Ectodermal cell (in vitro differentiated cells): ENCODE results near the gene BHLHE41. TPM values are rescaled to one million over a fixed set of nuclear protein-coding genes. Genes with fewer than 3 reads are reported as not detected.

Experiments
- H3K27ac ChIP-seq: 2 replicates; pipeline ENCODE4 v1.7.0; 2013; ENCODE audit warnings: mild to moderate bottlenecking, low read depth, low read length; ENCODE audit not compliant: insufficient read depth, poor library complexity, severe bottlenecking
- H3K27me3 ChIP-seq: 2 replicates; pipeline ENCODE4 v1.7.0; 2013; ENCODE audit warnings: mild to moderate bottlenecking, low read length; ENCODE audit not compliant: insufficient read depth, control insufficient read depth, poor library complexity, severe bottlenecking
- H3K36me3 ChIP-seq: one replicate; pipeline ENCODE4 v1.7.0; 2013; ENCODE audit warnings: low read length; ENCODE audit not compliant: control insufficient read depth, insufficient read depth
- H3K4me1 ChIP-seq: one replicate; pipeline ENCODE4 v1.7.0; 2013; ENCODE audit warnings: low read length; ENCODE audit not compliant: control insufficient read depth, insufficient read depth
- H3K4me3 ChIP-seq: 2 replicates; pipeline ENCODE4 v1.7.0; 2013; ENCODE audit warnings: low read depth, low read length, control low read depth; ENCODE audit not compliant: insufficient read depth
- H3K9me3 ChIP-seq: 2 replicates; pipeline ENCODE4 v1.7.0; 2013; ENCODE audit warnings: mild to moderate bottlenecking, low read length, moderate library complexity; ENCODE audit not compliant: control insufficient read depth
- WGBS, 2 experiments: methylation state at CpG; one replicate each; pipeline ENCODE4 v1.1.7; 2013; ENCODE audit warnings: missing lambda C conversion rate in 2 of 2; 5-methylcytosine and 5-hydroxymethylcytosine counted together
- polyA plus RNA-seq, 4 experiments: library from polyadenylated mRNA; stranded (reverse); fragments of 50-300 nt; gene quantifications; one replicate each; pipeline ENCODE4 v1.2.3, GENCODE V29; 2013

Gene BHLHE41
- not detected for polyA plus RNA-seq (2013, experiment 1 of 4)
- not detected for polyA plus RNA-seq (2013, experiment 2 of 4)
- not detected for polyA plus RNA-seq (2013, experiment 3 of 4)
- not detected for polyA plus RNA-seq (2013, experiment 4 of 4)

- Histone ChIP-seq H3K27ac (no peak within 1 kb of the TSS), H3K36me3 (no peaks in the 10 kb centered on the region), H3K4me3 (peak within 1 kb of the TSS; percentile 53), H3K4me1 (peaks cover 26% of the 10 kb centered on the region), H3K9me3 (no peaks in the 10 kb centered on the region), H3K27me3 (peaks cover 100% of the 10 kb centered on the region)
- WGBS, 2 experiments, result 1 to 2% methylated on average over 51 to 53 of the region's 54 CpGs
Observed at GRCh38 chr12:26124446-26125399, at the start of gene BHLHE41. Gene BHLHE41, minus strand, starts transcription at chr12:26125037. Its CDS starts 258 bp downstream, at chr12:26124779.

GRCh38 chr12:26172946-26173552 lies 48.2 kb upstream of the BHLHE41 start:
- H3K4me1 ChIP-seq, result no peaks in the 10 kb centered on the region
- H3K9me3 ChIP-seq, result no peaks in the 10 kb centered on the region
- H3K27ac ChIP-seq, result no peak overlapping the region
- H3K36me3 ChIP-seq, result no peaks in the 10 kb centered on the region
- no peak overlapping the region for H3K4me3 ChIP-seq
- WGBS, 2 experiments, result 92 to 93% methylated on average over 4 of the region's 4 CpGs
- H3K27me3 ChIP-seq, result no peaks in the 10 kb centered on the region

- WGBS, 2 experiments, result 93 to 98% methylated on average over 6 to 7 of the region's 7 CpGs
- Histone ChIP-seq H3K36me3 (no peaks in the 10 kb centered on the region), H3K9me3 (no peaks in the 10 kb centered on the region), H3K27ac (no peak overlapping the region), H3K4me3 (no peak overlapping the region), H3K4me1 (no peaks in the 10 kb centered on the region), H3K27me3 (no peaks in the 10 kb centered on the region)
Observed at GRCh38 chr12:26172539-26172938, 47.7 kb upstream of the BHLHE41 start.

- no peaks in the 10 kb centered on the region for H3K4me1 ChIP-seq
- no peaks in the 10 kb centered on the region for H3K9me3 ChIP-seq
- WGBS, 2 experiments, result 91 to 93% methylated on average over 2 of the region's 4 CpGs
- no peak overlapping the region for H3K27ac ChIP-seq
- H3K4me3 ChIP-seq, result no peak overlapping the region
- H3K36me3 ChIP-seq, result no peaks in the 10 kb centered on the region
- H3K27me3 ChIP-seq, result no peaks in the 10 kb centered on the region
Observed at GRCh38 chr12:26172013-26172412, 47.2 kb upstream of the BHLHE41 start.

GRCh38 chr12:26164118-26164517 lies 39.3 kb upstream of the BHLHE41 start:
- Histone ChIP-seq H3K36me3 (no peaks in the 10 kb centered on the region), H3K27me3 (no peaks in the 10 kb centered on the region), H3K4me1 (no peaks in the 10 kb centered on the region), H3K9me3 (no peaks in the 10 kb centered on the region), H3K27ac (no peak overlapping the region), H3K4me3 (no peak overlapping the region)
- WGBS, 2 experiments, result 57 to 65% methylated on average over 3 of the region's 3 CpGs

- no peaks in the 10 kb centered on the region for H3K36me3 ChIP-seq
- H3K27ac ChIP-seq, result no peak overlapping the region
- no peaks in the 10 kb centered on the region for H3K9me3 ChIP-seq
- no peaks in the 10 kb centered on the region for H3K27me3 ChIP-seq
- H3K4me1 ChIP-seq, result no peaks in the 10 kb centered on the region
- no peak overlapping the region for H3K4me3 ChIP-seq
- WGBS, 2 experiments, result 80 to 82% methylated on average over 3 of the region's 4 CpGs
Observed at GRCh38 chr12:26162905-26163304, 38.1 kb upstream of the BHLHE41 start.

- Histone ChIP-seq H3K36me3 (no peaks in the 10 kb centered on the region), H3K4me1 (no peaks in the 10 kb centered on the region), H3K27ac (no peak overlapping the region), H3K27me3 (no peaks in the 10 kb centered on the region), H3K4me3 (no peak overlapping the region), H3K9me3 (no peaks in the 10 kb centered on the region)
- 94 to 100% methylated on average over 1 of the region's 1 CpG for WGBS, 2 experiments
Observed at GRCh38 chr12:26162174-26162573, 37.3 kb upstream of the BHLHE41 start.

- no peaks in the 10 kb centered on the region for H3K36me3 ChIP-seq
- no peaks in the 10 kb centered on the region for H3K9me3 ChIP-seq
- H3K4me1 ChIP-seq, result no peaks in the 10 kb centered on the region
- H3K27me3 ChIP-seq, result no peaks in the 10 kb centered on the region
- no peak overlapping the region for H3K4me3 ChIP-seq
- 76% methylated on average over 3 of the region's 3 CpGs for whole genome bisulfite sequencing, 2 experiments
- H3K27ac ChIP-seq, result no peak overlapping the region
Observed at GRCh38 chr12:26158078-26158764, 33.4 kb upstream of the BHLHE41 start.

- Histone ChIP-seq H3K4me3 (no peak overlapping the region), H3K27me3 (no peaks in the 10 kb centered on the region), H3K27ac (no peak overlapping the region), H3K9me3 (no peaks in the 10 kb centered on the region), H3K4me1 (no peaks in the 10 kb centered on the region), H3K36me3 (no peaks in the 10 kb centered on the region)
- 60 to 67% methylated on average over 3 of the region's 3 CpGs for WGBS, 2 experiments
Observed at GRCh38 chr12:26157001-26157400, 32.2 kb upstream of the BHLHE41 start.
